Activated T-helper 2 cell treated with anti-CD3 and anti-CD28 coated beads, Interferon-gamma antibody, Interleukin-2, Interleukin-4, amounts not matched to agents 10 μg/mL and 5 μg/mL and 100 μg/mL, durations not matched to agents 14 hours and 24 hours and 36 hours (primary cell): ENCODE results near the gene WFDC5. TPM values are rescaled to one million over a fixed set of nuclear protein-coding genes. Genes with fewer than 3 reads are reported as not detected.
A peak's percentile ranks its signal among the peaks of the same experiment; 100 is the strongest.

Experiments
- DNase-seq: peaks from one replicate; pipeline ENCODE4 v3.0.0; 2021; ENCODE audit warnings: low spot score
- H3K27ac Mint-ChIP-seq: one replicate; pipeline ENCODE4 v1.8.0; 2021; ENCODE audit warnings: mixed read lengths
- H3K27me3 Mint-ChIP-seq: one replicate; pipeline ENCODE4 v1.8.0; 2021; ENCODE audit warnings: low read depth, mixed read lengths
- H3K36me3 Mint-ChIP-seq: one replicate; pipeline ENCODE4 v1.8.0; 2021; ENCODE audit warnings: low read depth, mixed read lengths
- H3K4me1 Mint-ChIP-seq: one replicate; pipeline ENCODE4 v1.8.0; 2021; ENCODE audit warnings: low read depth, mixed read lengths
- H3K4me3 Mint-ChIP-seq: one replicate; pipeline ENCODE4 v1.8.0; 2021; ENCODE audit warnings: low read depth, mild to moderate bottlenecking, moderate library complexity, mixed read lengths
- H3K9me3 Mint-ChIP-seq: one replicate; pipeline ENCODE4 v1.8.0; 2021; ENCODE audit warnings: mixed read lengths
- intact Hi-C: fragments of 100-400 bp; cut with micrococcal nuclease; formaldehyde crosslinking; loops from one replicate; pipeline ENCODE4 v1.15.1; 2023
- total RNA-seq: library from RNA; stranded (reverse); gene quantifications from 2 replicates; pipeline ENCODE4 v1.2.3, GENCODE V29; 2022

Gene WFDC5
- total RNA-seq, 1 donor from 2014 or later: not detected

DNA sequence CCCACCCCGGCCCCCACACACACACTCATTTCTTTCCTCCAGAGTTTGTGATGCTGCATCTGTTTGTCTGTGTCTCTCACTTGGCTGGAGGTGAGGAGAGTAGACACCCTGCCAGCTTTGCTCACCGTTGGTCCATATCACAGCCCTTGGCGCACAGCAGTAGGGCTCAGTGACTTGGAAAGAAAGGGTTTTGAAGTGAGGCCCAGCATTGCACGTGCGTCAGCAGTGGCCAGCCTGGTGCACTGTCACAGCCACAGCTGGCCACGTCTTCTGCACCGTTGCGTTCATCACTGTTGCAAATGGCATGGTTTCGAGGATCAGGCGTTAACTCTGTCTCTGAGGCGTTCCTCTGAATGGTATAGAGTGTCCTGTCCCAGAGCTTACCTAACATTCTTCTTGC is 3.7 kb downstream of the WFDC5 start:
- intact Hi-C loops: no loop called here

DNA sequence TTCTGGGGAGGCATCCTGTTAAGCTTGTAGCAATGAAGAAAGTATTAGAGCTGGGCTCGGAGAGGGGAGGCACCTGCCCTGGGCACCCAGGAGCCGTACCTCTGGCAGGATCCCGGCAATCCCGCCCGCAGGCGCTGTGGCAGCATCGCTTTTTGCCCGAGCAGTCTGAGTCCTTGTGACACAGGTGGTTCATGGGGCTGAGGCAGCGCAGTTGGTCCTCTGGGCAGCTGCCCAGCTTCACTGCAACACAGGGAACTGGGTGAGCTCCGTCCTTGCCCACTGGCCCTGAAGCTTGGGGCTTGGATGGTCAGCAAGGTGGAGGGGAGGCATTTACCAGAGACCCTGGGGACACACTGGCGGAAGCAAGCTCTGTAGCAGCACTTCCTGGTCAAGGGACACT is 4.7 kb downstream of the WFDC5 start:
- no peak overlapping the region for H3K27ac Mint-ChIP-seq

More for the DNA sequence above, 3.7 kb downstream of the WFDC5 start:
- no peak for DNase-seq
- Mint-ChIP-seq H3K4me1 (no peaks in the 10 kb centered on the region), H3K27me3 (peaks cover 8% of the 10 kb centered on the region), H3K4me3 (no peak overlapping the region), H3K9me3 (no peaks in the 10 kb centered on the region), H3K36me3 (no peaks in the 10 kb centered on the region), H3K27ac (no peak overlapping the region)

DNA sequence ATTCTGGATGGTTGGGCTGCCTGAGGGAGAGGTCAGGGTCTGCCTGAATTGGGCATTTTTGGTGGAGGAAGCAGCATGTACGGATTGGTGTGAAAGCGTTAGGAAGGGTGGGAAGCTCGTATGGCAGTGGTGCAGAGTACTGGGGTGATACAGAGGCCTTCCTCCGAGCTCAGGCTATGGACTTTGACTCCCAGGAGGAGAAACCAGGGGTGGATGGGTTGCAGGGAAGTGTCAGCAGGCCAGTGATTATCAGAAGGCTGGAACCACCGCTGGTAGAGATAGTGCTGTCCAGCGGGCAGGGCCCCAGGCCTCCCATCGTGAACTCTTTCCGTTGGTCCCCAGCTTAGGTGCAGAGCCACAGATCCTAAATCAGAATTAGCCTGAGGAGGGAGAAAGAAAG is 5.3 kb downstream of the WFDC5 start:
- Mint-ChIP-seq H3K36me3 (no peaks in the 10 kb centered on the region), H3K4me3 (no peak overlapping the region), H3K4me1 (no peaks in the 10 kb centered on the region), H3K27ac (no peak overlapping the region), H3K27me3 (peaks cover 10% of the 10 kb centered on the region), H3K9me3 (no peaks in the 10 kb centered on the region)
- intact Hi-C loops: no loop called here
- DNase-seq: no peak

More for the DNA sequence above, 4.7 kb downstream of the WFDC5 start:
- Mint-ChIP-seq H3K9me3 (no peaks in the 10 kb centered on the region), H3K36me3 (no peaks in the 10 kb centered on the region), H3K4me1 (no peaks in the 10 kb centered on the region), H3K4me3 (no peak overlapping the region), H3K27me3 (peaks cover 8% of the 10 kb centered on the region)
- intact Hi-C loops: no loop called here
- DNase-seq: no peak

DNA sequence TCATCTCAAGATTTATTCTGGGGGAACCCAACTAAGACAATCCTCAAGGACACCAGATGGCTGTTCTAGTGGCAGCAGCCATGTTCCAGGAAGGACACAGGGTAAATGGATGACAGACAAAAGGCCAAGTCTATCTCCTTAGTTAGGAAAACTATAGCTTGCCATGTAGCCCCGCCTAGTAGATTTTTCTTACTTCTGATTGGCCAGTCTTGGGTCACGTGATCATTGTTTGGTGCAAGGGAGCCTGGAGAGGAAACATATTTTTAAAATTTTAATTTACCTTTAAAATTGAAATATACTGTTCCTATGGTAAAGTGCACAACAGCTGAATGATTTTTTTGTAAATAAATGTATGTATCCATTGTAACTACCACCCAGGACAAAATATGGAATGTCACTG is 9.7 kb downstream of the WFDC5 start:
- H3K27me3 Mint-ChIP-seq: peaks cover 24% of the 10 kb centered on the region

DNA sequence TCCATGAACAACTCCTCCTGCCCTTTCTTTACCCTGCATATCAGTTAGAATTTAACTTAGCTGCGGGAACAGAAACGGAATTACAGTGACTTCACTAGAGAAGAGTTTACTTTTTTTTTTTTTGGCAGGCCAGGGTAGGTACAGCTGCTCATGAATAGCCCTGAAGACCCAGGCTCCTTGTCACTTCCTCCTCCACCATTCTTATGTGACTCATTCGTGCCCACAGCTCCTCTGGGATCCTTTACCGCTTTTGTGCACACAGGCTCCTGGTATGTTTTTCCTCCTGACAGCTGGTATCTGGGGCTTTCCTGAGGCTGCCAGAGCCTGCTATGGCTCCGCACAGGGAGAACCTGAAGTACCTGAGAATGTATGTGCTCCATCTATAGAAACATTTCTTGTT is 10.2 kb downstream of the WFDC5 start:
- intact Hi-C loops: no loop called here
- no peak for DNase-seq
- peaks cover 30% of the 10 kb centered on the region for H3K27me3 Mint-ChIP-seq
- no peaks in the 10 kb centered on the region for H3K36me3 Mint-ChIP-seq
- H3K27ac Mint-ChIP-seq: no peak overlapping the region
- H3K4me3 Mint-ChIP-seq: no peak overlapping the region
- H3K4me1 Mint-ChIP-seq: peaks cover 2% of the 10 kb centered on the region
- no peaks in the 10 kb centered on the region for H3K9me3 Mint-ChIP-seq

More for the DNA sequence above, 9.7 kb downstream of the WFDC5 start:
- Mint-ChIP-seq H3K36me3 (no peaks in the 10 kb centered on the region), H3K27ac (no peak overlapping the region), H3K4me3 (no peak overlapping the region), H3K9me3 (no peaks in the 10 kb centered on the region), H3K4me1 (peaks cover 2% of the 10 kb centered on the region)
- no peak for DNase-seq
- intact Hi-C loops: no loop called here

DNA sequence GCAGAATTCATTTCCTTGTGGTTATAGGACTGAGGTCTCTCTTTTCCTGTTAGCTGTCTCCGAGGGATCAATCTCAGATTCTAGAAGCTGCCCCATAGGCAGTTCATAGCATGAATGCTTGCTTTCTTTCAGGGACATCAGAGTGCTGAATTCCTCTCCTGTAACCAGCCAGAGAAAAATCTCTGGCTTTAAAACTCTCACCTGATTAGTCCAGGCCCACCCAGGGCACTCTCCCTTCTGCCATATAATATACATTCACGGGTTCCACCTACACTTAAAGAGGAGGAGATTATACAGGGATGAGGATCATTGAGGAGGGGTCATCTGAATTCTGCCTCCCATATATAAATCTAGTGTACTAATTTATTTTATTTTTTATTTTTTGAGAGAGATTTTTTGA is 11.9 kb downstream of the WFDC5 start:
- no peak overlapping the region for H3K27ac Mint-ChIP-seq
- peaks cover 2% of the 10 kb centered on the region for H3K4me1 Mint-ChIP-seq
- no peaks in the 10 kb centered on the region for H3K36me3 Mint-ChIP-seq
- H3K9me3 Mint-ChIP-seq: no peaks in the 10 kb centered on the region
- H3K27me3 Mint-ChIP-seq: peaks cover 43% of the 10 kb centered on the region
- no peak overlapping the region for H3K4me3 Mint-ChIP-seq
- intact Hi-C loops: no loop called here
- no peak for DNase-seq

DNA sequence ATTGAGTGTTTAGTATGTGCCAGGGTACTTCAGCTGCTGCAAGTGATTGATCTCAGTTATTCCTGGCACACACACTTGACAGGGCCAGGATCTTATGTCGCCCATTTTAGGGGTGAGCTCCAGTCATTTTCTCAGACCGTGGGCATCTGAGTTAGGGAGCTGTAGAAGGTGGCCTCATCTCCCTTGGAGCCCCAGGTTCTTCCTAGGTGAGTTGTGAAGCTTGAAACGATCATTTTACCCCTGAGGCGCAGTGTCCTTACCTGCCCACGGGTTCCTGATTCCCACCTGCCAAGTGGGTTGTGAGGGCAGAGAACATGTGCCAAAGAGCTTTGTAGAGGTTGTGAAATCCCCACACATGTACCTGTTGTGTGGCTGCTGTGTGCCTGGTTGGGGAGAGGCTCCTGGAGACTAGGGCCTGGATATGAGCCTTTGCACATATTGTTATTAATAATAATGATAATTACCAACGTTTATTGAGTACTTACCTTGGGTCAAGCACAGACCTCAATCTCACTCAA is 13.6 kb downstream of the WFDC5 start:
- no peak overlapping the region for H3K4me3 Mint-ChIP-seq
- H3K27ac Mint-ChIP-seq: no peak overlapping the region
- H3K36me3 Mint-ChIP-seq: no peaks in the 10 kb centered on the region
- peaks cover 50% of the 10 kb centered on the region for H3K27me3 Mint-ChIP-seq
- intact Hi-C loops: no loop called here
- no peak for DNase-seq
- peaks cover 6% of the 10 kb centered on the region for H3K4me1 Mint-ChIP-seq
- H3K9me3 Mint-ChIP-seq: no peaks in the 10 kb centered on the region

DNA sequence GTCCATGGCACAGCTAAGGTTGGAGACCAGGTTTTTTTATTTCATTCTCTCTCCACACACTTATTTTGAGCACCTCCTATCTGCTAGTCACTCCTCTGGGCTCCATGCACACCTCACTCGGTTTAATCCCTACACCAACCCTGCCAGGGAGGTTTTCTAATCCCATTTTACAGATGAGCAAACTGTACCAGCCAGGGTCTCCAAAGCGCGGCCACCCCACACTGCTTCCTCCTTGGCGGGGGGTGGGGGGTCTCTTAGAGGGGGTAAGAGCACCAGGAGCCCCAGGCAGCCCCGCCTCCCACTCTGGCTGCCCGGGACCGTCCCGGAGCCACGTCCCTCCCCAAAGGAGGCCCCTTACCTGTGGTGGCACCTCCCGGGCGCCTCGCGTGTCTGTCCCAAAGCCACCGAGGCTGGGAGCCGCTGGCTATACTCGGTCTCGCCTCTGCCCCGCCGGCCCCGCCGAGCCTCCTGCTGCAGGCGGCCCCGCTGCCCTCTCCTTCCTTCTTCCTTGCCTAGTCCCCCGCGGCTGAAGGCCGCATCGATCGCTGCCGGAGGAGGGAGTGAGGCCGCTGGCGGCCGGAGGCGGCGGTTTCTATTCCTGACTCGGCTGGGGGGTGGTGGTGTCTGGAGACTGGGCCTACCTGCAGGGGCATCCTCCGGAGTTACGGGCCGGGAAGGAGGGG is 14.3 kb downstream of the WFDC5 start, which contains the start of gene KCNS1:
Gene KCNS1, minus strand, starts transcription at position 565 of the 683 bp plus-strand sequence. CDS start 1,891 bp downstream, outside the sequence.
- DNase-seq: no peak
- H3K36me3 Mint-ChIP-seq: no peaks in the 10 kb centered on the region
- H3K9me3 Mint-ChIP-seq: no peaks in the 10 kb centered on the region
- no peak within 1 kb of the TSS for H3K4me3 Mint-ChIP-seq
- H3K27me3 Mint-ChIP-seq: peaks cover 50% of the 10 kb centered on the region
- H3K27ac Mint-ChIP-seq: no peak within 1 kb of the TSS
- intact Hi-C loops: no loop called here
- H3K4me1 Mint-ChIP-seq: peaks cover 6% of the 10 kb centered on the region

DNA sequence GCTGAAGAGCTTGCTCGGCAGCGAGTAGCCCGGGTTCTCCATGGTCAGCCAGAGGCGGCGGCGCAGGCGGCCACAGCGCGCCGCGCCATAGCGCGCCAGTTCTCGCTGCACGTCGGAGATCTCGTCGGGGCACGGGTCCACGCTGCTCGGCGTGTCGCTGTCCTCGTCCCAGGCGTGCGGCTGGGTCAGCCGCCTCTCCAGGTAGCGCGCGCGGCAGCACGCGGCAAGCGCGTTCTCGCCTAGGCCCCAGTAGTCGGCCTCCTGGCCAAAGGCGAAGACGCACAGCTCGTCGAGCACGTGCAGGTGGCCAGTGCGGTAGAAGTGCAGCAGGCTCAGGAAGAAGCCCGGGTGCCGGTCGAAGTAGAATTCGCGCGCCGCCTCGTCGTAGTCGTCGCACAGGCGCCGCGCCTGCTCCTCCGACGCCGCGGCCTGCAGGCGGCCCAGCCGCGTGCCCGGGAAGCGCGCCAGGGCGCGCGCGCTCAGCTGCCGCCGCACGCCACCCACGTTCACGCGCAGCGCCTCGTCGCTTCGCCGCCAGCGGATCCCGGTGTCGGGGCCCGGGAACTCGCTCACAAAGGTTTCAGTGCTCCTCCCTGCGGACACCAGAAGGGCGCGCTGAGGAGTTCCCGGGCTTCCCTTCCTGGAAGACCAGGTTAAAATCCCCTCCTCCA is 16.7 kb downstream of the WFDC5 start:
- peaks cover 48% of the 10 kb centered on the region for H3K27me3 Mint-ChIP-seq
- DNase-seq: peak; percentile 12
- no peaks in the 10 kb centered on the region for H3K9me3 Mint-ChIP-seq
- H3K4me1 Mint-ChIP-seq: peaks cover 6% of the 10 kb centered on the region
- no peaks in the 10 kb centered on the region for H3K36me3 Mint-ChIP-seq
- intact Hi-C loops: loop anchor here (5.0 kb wide), 2 partner anchors 186 to 194 kb away; partner anchors contain the start of gene PABPC1L
- H3K4me3 Mint-ChIP-seq: no peak overlapping the region
- H3K27ac Mint-ChIP-seq: no peak overlapping the region

DNA sequence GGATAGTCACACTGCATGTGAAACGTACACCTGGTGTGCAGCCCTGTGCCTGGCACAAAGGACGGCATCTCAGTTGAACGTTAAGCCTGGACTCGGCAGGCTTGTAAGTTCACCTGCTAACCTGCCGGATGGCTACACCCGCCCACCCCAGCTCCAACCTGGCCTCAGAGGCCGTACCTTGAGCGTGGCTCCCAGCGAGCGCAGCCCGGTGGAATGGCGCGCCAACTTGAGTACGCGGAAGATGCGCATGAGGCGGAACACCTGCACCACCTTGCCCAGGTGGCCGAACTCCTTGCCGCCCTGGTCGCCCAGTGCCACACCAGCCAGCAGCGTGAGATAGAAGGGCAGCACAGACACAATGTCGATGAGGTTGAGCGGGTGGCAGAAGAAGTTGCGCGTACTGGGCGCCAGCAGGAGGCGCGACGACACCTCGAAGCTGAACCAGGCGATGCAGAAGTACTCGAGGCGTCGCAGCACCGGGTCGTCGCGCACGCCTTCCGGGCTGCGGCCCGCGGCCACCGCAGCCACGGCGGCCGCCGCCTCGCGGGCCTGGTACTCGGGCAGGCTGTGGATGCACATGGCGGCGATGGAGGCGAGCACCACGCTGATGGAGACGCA is 17.4 kb downstream of the WFDC5 start:
- H3K4me1 Mint-ChIP-seq: peaks cover 6% of the 10 kb centered on the region
- peaks cover 44% of the 10 kb centered on the region for H3K27me3 Mint-ChIP-seq
- no peak overlapping the region for H3K27ac Mint-ChIP-seq
- no peaks in the 10 kb centered on the region for H3K36me3 Mint-ChIP-seq
- intact Hi-C loops: loop anchor here (5.0 kb wide), 2 partner anchors 185 to 195 kb away; partner anchors contain the start of gene PABPC1L
- no peaks in the 10 kb centered on the region for H3K9me3 Mint-ChIP-seq
- peak; percentile 29 for DNase-seq
- peak overlapping the region; percentile 54 for H3K4me3 Mint-ChIP-seq

DNA sequence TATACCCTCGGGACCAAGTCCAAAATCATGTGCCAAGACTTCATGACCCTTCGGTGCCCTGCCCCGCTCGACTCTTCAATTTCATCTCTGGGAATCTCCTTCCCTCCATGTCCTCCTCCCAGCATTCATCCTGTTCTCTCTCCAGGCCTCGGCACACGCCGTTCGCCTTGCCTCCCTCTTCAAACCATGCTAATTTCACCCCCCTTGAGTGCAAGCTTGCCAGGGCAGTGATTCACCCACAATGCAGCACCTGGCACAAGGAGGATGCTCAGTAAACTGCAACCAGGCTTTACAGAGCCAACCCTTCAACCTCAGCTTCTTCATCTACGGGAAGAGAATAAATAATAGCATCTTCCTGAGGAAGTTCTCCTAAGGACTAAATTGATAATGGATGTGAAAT is 18.2 kb downstream of the WFDC5 start:
- Mint-ChIP-seq H3K36me3 (no peaks in the 10 kb centered on the region), H3K4me3 (no peak overlapping the region), H3K27ac (no peak overlapping the region), H3K4me1 (peaks cover 6% of the 10 kb centered on the region), H3K27me3 (peaks cover 41% of the 10 kb centered on the region), H3K9me3 (no peaks in the 10 kb centered on the region)
- DNase-seq: no peak
- intact Hi-C loops: loop anchor here (1.0 to 5.0 kb wide), 3 partner anchors 52 to 196 kb away; partner anchors contain the start of gene PABPC1L

DNA sequence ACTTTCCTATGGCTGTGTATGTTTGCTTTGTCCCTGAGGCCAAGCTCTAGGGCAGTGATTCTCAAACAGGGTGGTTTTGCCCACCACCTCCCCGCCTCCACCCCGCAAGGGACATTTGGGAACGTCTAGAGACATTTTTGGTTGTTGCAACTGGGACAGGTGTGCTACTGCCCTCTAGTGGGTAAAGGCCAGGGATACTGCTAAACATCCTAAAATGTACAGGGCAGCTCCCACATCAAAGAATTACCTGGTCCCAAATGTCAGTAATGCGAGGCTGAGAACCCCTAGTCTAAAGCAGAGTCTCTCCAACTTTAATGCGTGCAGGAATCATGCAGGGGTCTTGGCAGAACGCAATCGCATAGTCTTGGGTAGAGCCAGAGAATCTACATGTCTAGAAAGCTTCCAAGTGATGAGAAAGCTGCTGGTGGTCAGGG is 19.2 kb downstream of the WFDC5 start:
- peaks cover 3% of the 10 kb centered on the region for H3K36me3 Mint-ChIP-seq
- intact Hi-C loops: loop anchor here (1.0 to 5.0 kb wide), 3 partner anchors 52 to 196 kb away; partner anchors contain the start of gene PABPC1L
- peaks cover 34% of the 10 kb centered on the region for H3K27me3 Mint-ChIP-seq
- peaks cover 4% of the 10 kb centered on the region for H3K4me1 Mint-ChIP-seq
- H3K27ac Mint-ChIP-seq: no peak overlapping the region
- peak; percentile 28 for DNase-seq
- H3K9me3 Mint-ChIP-seq: no peaks in the 10 kb centered on the region
- H3K4me3 Mint-ChIP-seq: no peak overlapping the region
